ENCODE data around the gene RGS19. TPM values are rescaled to one million over a fixed set of nuclear protein-coding genes. Genes with fewer than 3 reads are reported as not detected.

RGS19 gene
- total RNA-seq, 4 donors from 2014 or later = 4.6 to 38.8 (median 6.7) TPM

- no peaks in the 10 kb centered on the region for H3K36me3 ChIP-seq
- intact Hi-C loops (cut with DNase I; ENCODE audit: low total_unique reads) = no loop called here
- peak overlapping the region; percentile 68 to 71 for H3K27ac ChIP-seq
- peak in 1 of 2 donors; percentile 82 for DNase-seq
- H3K4me3 ChIP-seq = no peak overlapping the region
- H3K9me3 ChIP-seq = no peaks in the 10 kb centered on the region
- peaks cover 0 to 14% of the 10 kb centered on the region in 2 donors for H3K4me1 ChIP-seq
- TF ChIP-seq POLR2A (IDR thresholded peaks at IDR 0.05) (peak; percentile 7 to 43), CTCF (IDR thresholded peaks at IDR 0.05) (no peak)
- H3K27me3 ChIP-seq = no peaks in the 10 kb centered on the region
Observed at GRCh38 chr20:64051561-64052325, 27.6 kb downstream of the RGS19 start.

- H3K36me3 ChIP-seq = no peaks in the 10 kb centered on the region
- no peak overlapping the region for H3K4me3 ChIP-seq
- TF ChIP-seq CTCF (IDR thresholded peaks at IDR 0.05) (no peak), POLR2A (IDR thresholded peaks at IDR 0.05) (no peak)
- intact Hi-C loops (cut with DNase I; ENCODE audit: low total_unique reads) = no loop called here
- H3K9me3 ChIP-seq = no peaks in the 10 kb centered on the region
- H3K27me3 ChIP-seq = no peaks in the 10 kb centered on the region
- no peak for DNase-seq
- peak overlapping the region; percentile 68 to 71 for H3K27ac ChIP-seq
- H3K4me1 ChIP-seq = peaks cover 0 to 14% of the 10 kb centered on the region in 2 donors
Observed at GRCh38 chr20:64051033-64051452, 28.3 kb downstream of the RGS19 start.

GRCh38 chr20:64050261-64051032 is 28.9 kb downstream of the RGS19 start:
- H3K4me3 ChIP-seq = no peak overlapping the region
- peaks cover 0 to 14% of the 10 kb centered on the region in 2 donors for H3K4me1 ChIP-seq
- H3K9me3 ChIP-seq = no peaks in the 10 kb centered on the region
- no peaks in the 10 kb centered on the region for H3K36me3 ChIP-seq
- DNase-seq = no peak
- peak overlapping the region; percentile 68 to 71 for H3K27ac ChIP-seq
- no peaks in the 10 kb centered on the region for H3K27me3 ChIP-seq
- intact Hi-C loops (cut with DNase I; ENCODE audit: low total_unique reads) = no loop called here
- no peak for TF ChIP-seq CTCF (IDR thresholded peaks at IDR 0.05)

DNA sequence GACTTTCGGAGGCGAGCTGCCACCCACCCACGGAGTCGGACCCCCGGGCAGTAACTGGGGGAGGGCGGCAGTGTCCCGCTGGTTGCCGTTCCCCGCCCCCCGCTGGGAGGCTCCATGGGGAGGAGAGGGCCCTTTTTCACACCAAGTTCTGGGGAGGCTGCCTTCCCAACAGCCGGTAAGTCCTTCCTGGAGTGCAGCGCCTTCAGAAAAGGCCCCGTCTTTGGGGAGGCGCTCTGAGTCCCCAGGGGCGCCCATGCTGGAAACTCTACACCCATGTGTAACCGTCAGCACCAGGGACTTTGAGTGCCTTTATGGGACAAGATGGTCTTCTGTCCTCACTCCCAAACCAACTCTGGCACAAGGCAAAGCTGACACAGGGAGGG is 29.4 kb downstream of the RGS19 start:
- intact Hi-C loops (cut with DNase I; ENCODE audit: low total_unique reads) = no loop called here
- no peaks in the 10 kb centered on the region for H3K36me3 ChIP-seq
- no peaks in the 10 kb centered on the region for H3K9me3 ChIP-seq
- no peak for TF ChIP-seq POLR2A (IDR thresholded peaks at IDR 0.05)
- DNase-seq = no peak
- peak overlapping the region; percentile 68 to 71 for H3K27ac ChIP-seq
- no peak overlapping the region for H3K4me3 ChIP-seq
- H3K27me3 ChIP-seq = no peaks in the 10 kb centered on the region
- H3K4me1 ChIP-seq = peaks cover 0 to 14% of the 10 kb centered on the region in 2 donors

- no peak for TF ChIP-seq CTCF (IDR thresholded peaks at IDR 0.05)
- no peak for TF ChIP-seq POLR2A (IDR thresholded peaks at IDR 0.05)
- Histone ChIP-seq H3K4me1 (peaks cover 0 to 14% of the 10 kb centered on the region in 2 donors), H3K27me3 (no peaks in the 10 kb centered on the region), H3K36me3 (no peaks in the 10 kb centered on the region), H3K27ac (peak within 1 kb of the TSS; percentile 68 to 71), H3K4me3 (peak within 1 kb of the TSS in 1 of 2 donors; percentile 28), H3K9me3 (no peaks in the 10 kb centered on the region)
- intact Hi-C loops (cut with DNase I; ENCODE audit: low total_unique reads) = no loop called here
- no peak for DNase-seq
Observed at GRCh38 chr20:64049060-64049877, 30.0 kb downstream of the RGS19 start, which contains the start of gene SOX18. Gene SOX18, minus strand, starts transcription at chr20:64049639. Its CDS starts 123 bp downstream, at chr20:64049516.
